ENCODE data around the gene SLC15A5.

SLC15A5 gene

DNA sequence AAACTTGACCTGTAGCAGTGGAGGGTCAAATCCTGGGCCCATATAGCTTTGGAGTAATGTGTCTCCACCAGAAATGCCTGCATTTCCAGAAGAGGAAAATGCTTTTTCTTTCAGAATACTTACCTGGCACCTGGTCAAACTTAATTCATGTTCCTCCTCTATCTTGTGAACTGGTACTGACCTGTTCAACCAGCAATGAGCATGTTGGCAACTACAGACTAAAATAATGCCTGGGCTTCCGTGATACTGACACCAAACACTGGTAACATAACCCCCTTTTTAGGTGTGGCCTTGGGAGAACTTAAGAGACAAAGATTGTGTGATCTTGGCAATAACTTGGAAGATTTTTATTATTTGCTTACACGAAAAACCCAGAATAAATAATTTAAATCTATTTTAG, 46.2 kb upstream of the SLC15A5 start:
- peaks cover 0 to 2% of the 10 kb centered on the region in 2 donors for H3K9me3 ChIP-seq (replicated peaks in 1 of 2; ENCODE audit: control insufficient read depth in 2 of 2, insufficient read depth in 1 of 2, low read depth in 1 of 2, low read length in 2 of 2)
- H2AK5ac ChIP-seq (ENCODE audit: low read depth, low read length), result no peak overlapping the region
- H3K4me3 ChIP-seq (ENCODE audit: low read length in 2 of 2), result no peak overlapping the region
- no peak overlapping the region for H3K9ac ChIP-seq (ENCODE audit: low read depth, low read length, poor library complexity)
- no peaks in the 10 kb centered on the region for H3K79me1 ChIP-seq (ENCODE audit: low read depth, low read length)
- H3K36me3 ChIP-seq (replicated peaks in 1 of 2; ENCODE audit: control insufficient read depth in 2 of 2, insufficient read depth in 2 of 2, low read length in 2 of 2), result no peaks in the 10 kb centered on the region
- H3K14ac ChIP-seq (ENCODE audit: low read length), result no peak overlapping the region
- H4K8ac ChIP-seq (ENCODE audit: low read depth, low read length), result no peak overlapping the region
- H3K4me1 ChIP-seq (ENCODE audit: control insufficient read depth in 2 of 2, insufficient read depth in 1 of 2, low read depth in 1 of 2, low read length in 2 of 2), result no peaks in the 10 kb centered on the region
- H2AFZ ChIP-seq (ENCODE audit: low read length), result no peak overlapping the region
- H4K91ac ChIP-seq (ENCODE audit: low read depth, low read length, poor library complexity), result no peak overlapping the region
- no peak overlapping the region for H3K27ac ChIP-seq (replicated peaks; ENCODE audit: low read length)
- no peak overlapping the region for H3K18ac ChIP-seq (ENCODE audit: low read length)
- H2BK120ac ChIP-seq (ENCODE audit: low read depth, low read length), result no peak overlapping the region
- H2BK15ac ChIP-seq (ENCODE audit: low read length), result no peak overlapping the region
- H3K4ac ChIP-seq (ENCODE audit: low read length), result no peak overlapping the region
- no peaks in the 10 kb centered on the region for H3K27me3 ChIP-seq (ENCODE audit: control insufficient read depth in 3 of 3, insufficient read depth in 3 of 3, low read depth in 1 of 3, low read length in 3 of 3)
- no CpG with 5 or more reads among the region's 2 CpGs for WGBS, 2 donors (ENCODE audit: extremely low coverage in 2 of 2, insufficient read length in 2 of 2, insufficient replicate concordance in 1 of 2)
- H3K4me2 ChIP-seq (ENCODE audit: insufficient read depth, low read length, poor library complexity, severe bottlenecking), result no peak overlapping the region
- no peak overlapping the region for H2BK5ac ChIP-seq (ENCODE audit: low read length)
- no peak for DNase-seq (ENCODE audit: low spot score)
- no peak overlapping the region for H2BK12ac ChIP-seq (ENCODE audit: low read length)
- no peak overlapping the region for H3K23ac ChIP-seq (ENCODE audit: low read depth, low read length, poor library complexity)

DNA sequence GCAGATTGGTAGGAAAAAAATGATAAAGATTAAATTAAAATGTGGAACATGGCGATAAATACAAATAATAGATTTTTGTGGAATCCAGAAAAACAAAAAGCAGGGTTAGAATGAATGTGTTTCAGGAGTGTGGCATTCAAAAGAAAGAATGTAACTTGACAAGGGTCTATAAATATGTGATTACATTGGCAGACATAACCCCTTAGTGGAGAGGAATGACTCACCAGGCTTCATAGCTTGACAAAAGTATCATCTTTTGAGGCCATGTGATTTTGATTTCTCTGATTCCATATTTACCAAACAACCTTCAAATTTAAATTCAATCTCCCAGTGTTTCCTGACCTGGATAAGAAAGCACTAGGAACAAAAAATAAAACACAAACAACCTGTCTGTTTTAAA, 45.5 kb upstream of the SLC15A5 start:
- Histone ChIP-seq H2AFZ (ENCODE audit: low read length) (no peak overlapping the region), H3K9me3 (replicated peaks in 1 of 2; ENCODE audit: control insufficient read depth in 2 of 2, insufficient read depth in 1 of 2, low read depth in 1 of 2, low read length in 2 of 2) (peaks cover 0 to 2% of the 10 kb centered on the region in 2 donors), H3K27ac (replicated peaks; ENCODE audit: low read length) (no peak overlapping the region), H2BK120ac (ENCODE audit: low read depth, low read length) (no peak overlapping the region), H3K27me3 (ENCODE audit: control insufficient read depth in 3 of 3, insufficient read depth in 3 of 3, low read depth in 1 of 3, low read length in 3 of 3) (no peaks in the 10 kb centered on the region), H3K18ac (ENCODE audit: low read length) (no peak overlapping the region), H2BK5ac (ENCODE audit: low read length) (no peak overlapping the region), H4K91ac (ENCODE audit: low read depth, low read length, poor library complexity) (no peak overlapping the region), H2AK5ac (ENCODE audit: low read depth, low read length) (no peak overlapping the region), H3K4me2 (ENCODE audit: insufficient read depth, low read length, poor library complexity, severe bottlenecking) (no peak overlapping the region), H2BK12ac (ENCODE audit: low read length) (no peak overlapping the region), H3K4me1 (ENCODE audit: control insufficient read depth in 2 of 2, insufficient read depth in 1 of 2, low read depth in 1 of 2, low read length in 2 of 2) (no peaks in the 10 kb centered on the region), H2BK15ac (ENCODE audit: low read length) (no peak overlapping the region), H3K4me3 (ENCODE audit: low read length in 2 of 2) (no peak overlapping the region), H3K9ac (ENCODE audit: low read depth, low read length, poor library complexity) (no peak overlapping the region), H3K79me1 (ENCODE audit: low read depth, low read length) (no peaks in the 10 kb centered on the region), H3K23ac (ENCODE audit: low read depth, low read length, poor library complexity) (no peak overlapping the region), H3K14ac (ENCODE audit: low read length) (no peak overlapping the region), H3K36me3 (replicated peaks in 1 of 2; ENCODE audit: control insufficient read depth in 2 of 2, insufficient read depth in 2 of 2, low read length in 2 of 2) (no peaks in the 10 kb centered on the region), H4K8ac (ENCODE audit: low read depth, low read length) (no peak overlapping the region), H3K4ac (ENCODE audit: low read length) (no peak overlapping the region)
- no peak for DNase-seq (ENCODE audit: low spot score)
- 100% methylated on average over 1 of the region's 1 CpG; no CpG with 5 or more reads in 1 of the 2 donors for WGBS, 2 donors (ENCODE audit: extremely low coverage in 2 of 2, insufficient read length in 2 of 2, insufficient replicate concordance in 1 of 2)

DNA sequence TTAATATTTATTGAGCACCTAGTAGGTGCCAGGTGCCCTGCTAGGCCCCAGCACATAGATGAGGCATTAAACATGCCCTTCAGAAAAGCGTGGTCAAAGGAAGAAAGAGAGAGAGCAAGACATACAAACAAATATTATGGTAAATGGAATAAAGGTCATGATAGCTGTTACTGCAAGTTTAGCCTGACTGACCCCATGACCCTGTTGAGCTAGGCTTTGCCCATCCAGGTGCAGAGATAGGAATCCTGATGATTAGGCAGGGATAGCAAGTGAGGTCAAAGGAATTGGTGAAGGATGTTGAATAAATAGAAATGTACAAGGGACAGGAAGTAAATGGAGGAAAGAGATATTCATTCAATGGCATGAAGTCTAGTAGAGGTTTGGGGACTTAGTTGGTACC, 33.4 kb upstream of the SLC15A5 start:
- Histone ChIP-seq H3K18ac (ENCODE audit: low read length) (no peak overlapping the region), H2BK120ac (ENCODE audit: low read depth, low read length) (no peak overlapping the region), H3K4me2 (ENCODE audit: insufficient read depth, low read length, poor library complexity, severe bottlenecking) (no peak overlapping the region)

DNA sequence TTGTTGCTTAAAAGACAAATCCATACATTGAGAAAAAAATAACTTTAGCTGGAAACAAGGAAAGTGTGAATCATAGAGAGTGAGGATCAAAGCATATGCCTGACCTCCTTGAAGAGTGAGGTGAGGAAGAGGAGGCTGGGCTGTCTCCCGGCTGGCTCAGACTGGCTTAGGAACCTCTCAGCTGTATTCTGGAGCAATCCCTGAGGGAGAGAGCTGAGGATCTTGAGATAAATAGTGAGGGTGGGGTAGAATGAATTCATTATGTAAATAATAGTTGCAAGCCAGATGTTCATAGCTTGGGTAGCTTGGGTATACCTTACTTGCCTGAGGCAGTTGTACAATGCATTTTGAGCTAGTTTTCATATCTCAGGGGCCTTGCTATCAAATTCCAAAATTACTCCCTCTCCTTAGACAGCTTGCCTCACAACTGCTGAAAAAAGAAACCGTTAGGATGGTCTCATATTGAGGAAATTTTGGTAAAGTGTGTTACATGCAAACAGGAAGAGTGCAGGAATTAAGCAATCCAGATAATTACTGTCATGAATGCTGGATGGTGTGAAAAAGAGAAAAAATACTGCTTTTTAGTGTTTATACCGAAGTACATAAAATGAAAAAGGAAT, 30.5 kb upstream of the SLC15A5 start:
- no peak overlapping the region for H2BK15ac ChIP-seq (ENCODE audit: low read length)
- no peak overlapping the region for H3K14ac ChIP-seq (ENCODE audit: low read length)
- no peak overlapping the region for H2AFZ ChIP-seq (ENCODE audit: low read length)
- H4K91ac ChIP-seq (ENCODE audit: low read depth, low read length, poor library complexity), result no peak overlapping the region
- H2AK5ac ChIP-seq (ENCODE audit: low read depth, low read length), result no peak overlapping the region
- H3K23ac ChIP-seq (ENCODE audit: low read depth, low read length, poor library complexity), result no peak overlapping the region
- peaks cover 0 to under 1% of the 10 kb centered on the region in 2 donors for H3K4me1 ChIP-seq (ENCODE audit: control insufficient read depth in 2 of 2, insufficient read depth in 1 of 2, low read depth in 1 of 2, low read length in 2 of 2)
- no CpG with 5 or more reads among the region's 3 CpGs for WGBS, 2 donors (ENCODE audit: extremely low coverage in 2 of 2, insufficient read length in 2 of 2, insufficient replicate concordance in 1 of 2)
- DNase-seq (ENCODE audit: low spot score), result no peak
- peaks cover 0 to 7% of the 10 kb centered on the region in 2 donors for H3K9me3 ChIP-seq (replicated peaks in 1 of 2; ENCODE audit: control insufficient read depth in 2 of 2, insufficient read depth in 1 of 2, low read depth in 1 of 2, low read length in 2 of 2)
- H3K18ac ChIP-seq (ENCODE audit: low read length), result no peak overlapping the region
- H3K27ac ChIP-seq (replicated peaks; ENCODE audit: low read length), result no peak overlapping the region
- no peak overlapping the region for H2BK5ac ChIP-seq (ENCODE audit: low read length)
- no peaks in the 10 kb centered on the region for H3K79me1 ChIP-seq (ENCODE audit: low read depth, low read length)
- H3K36me3 ChIP-seq (replicated peaks in 1 of 2; ENCODE audit: control insufficient read depth in 2 of 2, insufficient read depth in 2 of 2, low read length in 2 of 2), result no peaks in the 10 kb centered on the region
- no peak overlapping the region for H3K4me2 ChIP-seq (ENCODE audit: insufficient read depth, low read length, poor library complexity, severe bottlenecking)
- no peak overlapping the region for H2BK120ac ChIP-seq (ENCODE audit: low read depth, low read length)
- H3K9ac ChIP-seq (ENCODE audit: low read depth, low read length, poor library complexity), result no peak overlapping the region
- H3K4me3 ChIP-seq (ENCODE audit: low read length in 2 of 2), result no peak overlapping the region
- H3K27me3 ChIP-seq (ENCODE audit: control insufficient read depth in 3 of 3, insufficient read depth in 3 of 3, low read depth in 1 of 3, low read length in 3 of 3), result peaks cover 0 to 5% (median 0%) of the 10 kb centered on the region in 3 experiments
- no peak overlapping the region for H3K4ac ChIP-seq (ENCODE audit: low read length)
- H4K8ac ChIP-seq (ENCODE audit: low read depth, low read length), result no peak overlapping the region
- H2BK12ac ChIP-seq (ENCODE audit: low read length), result no peak overlapping the region

More for the DNA sequence above, 33.4 kb upstream of the SLC15A5 start:
- Histone ChIP-seq H3K27me3 (ENCODE audit: control insufficient read depth in 3 of 3, insufficient read depth in 3 of 3, low read depth in 1 of 3, low read length in 3 of 3) (peaks cover 0 to 5% (median 0%) of the 10 kb centered on the region in 3 experiments), H3K27ac (replicated peaks; ENCODE audit: low read length) (no peak overlapping the region), H3K9me3 (replicated peaks in 1 of 2; ENCODE audit: control insufficient read depth in 2 of 2, insufficient read depth in 1 of 2, low read depth in 1 of 2, low read length in 2 of 2) (peaks cover 0 to 7% of the 10 kb centered on the region in 2 donors), H3K14ac (ENCODE audit: low read length) (no peak overlapping the region), H3K4me1 (ENCODE audit: control insufficient read depth in 2 of 2, insufficient read depth in 1 of 2, low read depth in 1 of 2, low read length in 2 of 2) (no peaks in the 10 kb centered on the region), H3K36me3 (replicated peaks in 1 of 2; ENCODE audit: control insufficient read depth in 2 of 2, insufficient read depth in 2 of 2, low read length in 2 of 2) (no peaks in the 10 kb centered on the region), H2BK5ac (ENCODE audit: low read length) (no peak overlapping the region), H3K4me3 (ENCODE audit: low read length in 2 of 2) (no peak overlapping the region), H3K4ac (ENCODE audit: low read length) (no peak overlapping the region), H4K91ac (ENCODE audit: low read depth, low read length, poor library complexity) (no peak overlapping the region), H3K79me1 (ENCODE audit: low read depth, low read length) (no peaks in the 10 kb centered on the region), H2AFZ (ENCODE audit: low read length) (no peak overlapping the region), H2BK15ac (ENCODE audit: low read length) (no peak overlapping the region), H3K9ac (ENCODE audit: low read depth, low read length, poor library complexity) (no peak overlapping the region), H3K23ac (ENCODE audit: low read depth, low read length, poor library complexity) (no peak overlapping the region), H4K8ac (ENCODE audit: low read depth, low read length) (no peak overlapping the region), H2BK12ac (ENCODE audit: low read length) (no peak overlapping the region), H2AK5ac (ENCODE audit: low read depth, low read length) (no peak overlapping the region)
- WGBS, 2 donors (ENCODE audit: extremely low coverage in 2 of 2, insufficient read length in 2 of 2, insufficient replicate concordance in 1 of 2), result no CpG with 5 or more reads among the region's 1 CpG
- no peak for DNase-seq (ENCODE audit: low spot score)

All from neuronal stem cell (in vitro differentiated cells).